ENCODE measurements around the gene ARHGAP5.

The ARHGAP5 gene

GRCh38 chr14:32169191-32169590 is 92.1 kb downstream of the ARHGAP5 start:
- DNase-seq (ENCODE audit: extremely low read depth, insufficient read length): no peak
- H3K27me3 ChIP-seq (replicated peaks; ENCODE audit: control insufficient read depth, insufficient read depth, low read length): no peaks in the 10 kb centered on the region
- TF ChIP-seq CTCF (IDR thresholded peaks at IDR 0.05; ENCODE audit: insufficient read depth, low read length, poor library complexity, severe bottlenecking): no peak
- H3K36me3 ChIP-seq (ENCODE audit: control insufficient read depth, insufficient read depth, low read length): no peaks in the 10 kb centered on the region
- H3K4me3 ChIP-seq (replicated peaks; ENCODE audit: low read depth, low read length): no peak overlapping the region

GRCh38 chr14:32171469-32171868 is 94.4 kb downstream of the ARHGAP5 start:
- Histone ChIP-seq H3K27me3 (replicated peaks; ENCODE audit: control insufficient read depth, insufficient read depth, low read length) (no peaks in the 10 kb centered on the region), H3K4me3 (replicated peaks; ENCODE audit: low read depth, low read length) (no peak overlapping the region), H3K36me3 (ENCODE audit: control insufficient read depth, insufficient read depth, low read length) (no peaks in the 10 kb centered on the region)
- TF ChIP-seq CTCF (IDR thresholded peaks at IDR 0.05; ENCODE audit: insufficient read depth, low read length, poor library complexity, severe bottlenecking): no peak
- DNase-seq (ENCODE audit: extremely low read depth, insufficient read length): no peak

GRCh38 chr14:32183151-32184058 is 106.3 kb downstream of the ARHGAP5 start:
- TF ChIP-seq CTCF (IDR thresholded peaks at IDR 0.05; ENCODE audit: insufficient read depth, low read length, poor library complexity, severe bottlenecking): no peak
- no peaks in the 10 kb centered on the region for H3K27me3 ChIP-seq (replicated peaks; ENCODE audit: control insufficient read depth, insufficient read depth, low read length)
- H3K4me3 ChIP-seq (replicated peaks; ENCODE audit: low read depth, low read length): no peak overlapping the region
- no peak for DNase-seq (ENCODE audit: extremely low read depth, insufficient read length)
- H3K36me3 ChIP-seq (ENCODE audit: control insufficient read depth, insufficient read depth, low read length): no peaks in the 10 kb centered on the region

- Histone ChIP-seq H3K36me3 (ENCODE audit: control insufficient read depth, insufficient read depth, low read length) (no peaks in the 10 kb centered on the region), H3K4me3 (replicated peaks; ENCODE audit: low read depth, low read length) (no peak overlapping the region), H3K27me3 (replicated peaks; ENCODE audit: control insufficient read depth, insufficient read depth, low read length) (no peaks in the 10 kb centered on the region)
- DNase-seq (ENCODE audit: extremely low read depth, insufficient read length): no peak
- no peak for TF ChIP-seq CTCF (IDR thresholded peaks at IDR 0.05; ENCODE audit: insufficient read depth, low read length, poor library complexity, severe bottlenecking)
Observed at GRCh38 chr14:32185097-32185496, 108.0 kb downstream of the ARHGAP5 start.

- no peaks in the 10 kb centered on the region for H3K27me3 ChIP-seq (replicated peaks; ENCODE audit: control insufficient read depth, insufficient read depth, low read length)
- no peak overlapping the region for H3K4me3 ChIP-seq (replicated peaks; ENCODE audit: low read depth, low read length)
- TF ChIP-seq CTCF (IDR thresholded peaks at IDR 0.05; ENCODE audit: insufficient read depth, low read length, poor library complexity, severe bottlenecking): no peak
- peak; percentile 28 for DNase-seq (ENCODE audit: extremely low read depth, insufficient read length)
- no peaks in the 10 kb centered on the region for H3K36me3 ChIP-seq (ENCODE audit: control insufficient read depth, insufficient read depth, low read length)
Observed at GRCh38 chr14:32186248-32186647, 109.1 kb downstream of the ARHGAP5 start.
